ENCODE measurements around the gene SASS6.

DNA sequence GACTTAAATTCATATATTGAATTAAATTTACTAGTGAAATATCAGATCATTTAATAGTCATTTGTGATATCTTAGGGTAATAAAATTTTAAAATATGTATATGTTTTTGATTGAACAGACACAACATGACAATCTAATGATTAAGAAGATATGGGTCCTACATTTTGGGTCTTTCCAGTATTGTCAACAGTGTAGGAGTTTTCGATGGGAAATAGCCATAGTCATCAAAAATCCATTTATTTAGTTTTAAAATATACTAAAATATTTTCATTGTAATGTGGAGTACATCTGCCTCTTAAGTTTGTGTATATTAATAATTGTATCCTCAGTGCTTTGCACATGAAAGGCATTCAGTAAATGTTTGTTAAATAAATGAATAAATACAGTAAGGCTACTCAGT lies 14.2 kb upstream of the SASS6 start:
- no peak for TF ChIP-seq CTCF (conservative IDR thresholded peaks at IDR 0.05; ENCODE audit: low read depth, low read length)
- TF ChIP-seq EZH2 (IDR thresholded peaks at IDR 0.05; ENCODE audit: low read length, unreplicated experiment): no peak
